HCT116 (cell line): ENCODE results near the gene PLA2G7.

ENCODE experiments used
- CTCF ChIP-seq, 3 experiments: fragments of 200-600 bp in 1 of 3; sonication (generic) in 1 of 3; IDR thresholded peaks in 2 of 3; conservative IDR thresholded peaks in 1 of 3; 2 replicates each; pipeline ENCODE4 v1.5.1; 2012 to 2017; ENCODE audit warnings: low read depth in 2 of 3, low read length in 2 of 3, antibody characterized with exemption in 1 of 3, borderline replicate concordance in 1 of 3, control low read depth in 1 of 3, mild to moderate bottlenecking in 1 of 3, mixed read lengths in 1 of 3, mixed run types in 1 of 3, moderate library complexity in 1 of 3; ENCODE audit not compliant: insufficient read depth in 1 of 3
- EGR1 ChIP-seq: IDR thresholded peaks from 2 replicates; pipeline ENCODE4 v1.6.1; 2012; ENCODE audit warnings: low read depth
- ELF1 ChIP-seq: IDR thresholded peaks from 2 replicates; pipeline ENCODE4 v1.6.1; 2012; ENCODE audit warnings: low read depth, borderline replicate concordance
- EZH2 ChIP-seq: fragments of 200-600 bp; sonication (generic); IDR thresholded peaks from 2 replicates; pipeline ENCODE4 v1.6.1; 2017; ENCODE audit warnings: antibody characterized with exemption, mixed run types
- EZH2phosphoT487 ChIP-seq: fragments of 200-600 bp; IDR thresholded peaks from 2 replicates; pipeline ENCODE4 v1.6.1; 2018; ENCODE audit warnings: antibody characterized with exemption, borderline replicate concordance
- JUND ChIP-seq: IDR thresholded peaks from 2 replicates; pipeline ENCODE4 v1.6.1; 2012
- MAX ChIP-seq: IDR thresholded peaks from 2 replicates; pipeline ENCODE4 v1.6.1; 2012
- POLR2A ChIP-seq: IDR thresholded peaks from 2 replicates; pipeline ENCODE4 v1.7.0; 2011; ENCODE audit warnings: borderline replicate concordance; ENCODE audit not compliant: insufficient read depth, insufficient read length; ENCODE audit errors: extremely low read depth
- POLR2AphosphoS5 ChIP-seq: IDR thresholded peaks from 2 replicates; pipeline ENCODE4 v1.6.1; 2011; ENCODE audit warnings: mild to moderate bottlenecking, low read depth, low read length, moderate library complexity
- REST ChIP-seq: IDR thresholded peaks from 2 replicates; pipeline ENCODE4 v1.6.1; 2012; ENCODE audit warnings: low read depth
- TCF7L2 ChIP-seq: IDR thresholded peaks from 2 replicates; pipeline ENCODE4 v1.7.0; 2011; ENCODE audit warnings: borderline replicate concordance, inconsistent platforms; ENCODE audit not compliant: insufficient read depth, insufficient read length; ENCODE audit errors: extremely low read depth
- YY1 ChIP-seq: IDR thresholded peaks from 2 replicates; pipeline ENCODE4 v1.6.1; 2011; ENCODE audit warnings: low read length, low read depth, moderate library complexity, mild to moderate bottlenecking; ENCODE audit not compliant: insufficient replicate concordance; ENCODE audit errors: extremely low read depth
- ZNF274 ChIP-seq: fragments of 200-500 bp; sonication (Bioruptor generic); IDR thresholded peaks from 2 replicates; pipeline ENCODE4 v1.6.1; 2014; ENCODE audit warnings: mild to moderate bottlenecking, low read depth, low read length, inconsistent platforms

- TF ChIP-seq EZH2 (no peak), CTCF (IDR thresholded peaks at IDR 0.05 in 2 of 3, conservative IDR thresholded peaks at IDR 0.05 in 1 of 3; ENCODE audit: borderline replicate concordance in 1 of 3, insufficient read depth in 1 of 3, low read depth in 2 of 3, low read length in 2 of 3) (no peak), EGR1 (no peak), POLR2A (no peak), JUND (no peak), MAX (no peak), POLR2AphosphoS5 (no peak), YY1 (no peak), ZNF274 (no peak), REST (no peak), EZH2phosphoT487 (no peak), TCF7L2 (no peak), ELF1 (no peak)
Measured at GRCh38 chr6:46743425-46744158, 8.4 kb upstream of the PLA2G7 start.
